Endothelial cell of umbilical vein (primary cell): Measurements from ENCODE around the gene COBLL1. TPM values are rescaled to one million over a fixed set of nuclear protein-coding genes. Genes with fewer than 3 reads are reported as not detected.

Experiments used
- BruUV-seq: library from RNA; stranded (reverse); fragments of 400-500 nt; replicated peaks from 2 replicates; lab custom pipeline; 2021; lab: Mats Ljungman, UMichigan
- CTCF ChIA-PET: fragments of 300-600, 350-600 bp; sonication (Branson Sonifier 250); formaldehyde crosslinking; loops from one replicate; lab custom pipeline; 2021; ENCODE audit warnings: antibody characterized with exemption, inconsistent platforms; lab: Charles Lee
- POLR2A ChIA-PET: fragments of 300-600, 350-600 bp; sonication (Branson Sonifier 250); formaldehyde crosslinking; loops from one replicate; lab custom pipeline; 2021; ENCODE audit warnings: antibody characterized with exemption, inconsistent platforms; lab: Charles Lee
- DNase-seq: peaks from one replicate; pipeline ENCODE4 v3.0.0-alpha.2; 2011; ENCODE audit warnings: low read depth, low spot score
- FAIRE-seq: peaks from 2 replicates; lab custom pipeline; 2011; peaks lifted over from hg19 to GRCh38; lab: Jason Lieb, UNC
- H2AFZ ChIP-seq: 2 replicates; pipeline ENCODE4 v1.6.0; 2012; ENCODE audit warnings: low read depth, low read length, control low read depth, inconsistent platforms
- H3K27ac ChIP-seq: 2 replicates; pipeline ENCODE4 v1.5.1; 2011; ENCODE audit warnings: low read depth, mild to moderate bottlenecking, control low read depth, low read length, moderate library complexity; ENCODE audit not compliant: insufficient read depth
- H3K27me3 ChIP-seq, 2 experiments: 2 replicates each; pipeline versions ENCODE4 v1.6.0 to v1.6.1; 2011; ENCODE audit warnings: low read length in 2 of 2, mixed read lengths in 1 of 2; ENCODE audit not compliant: control insufficient read depth in 2 of 2, insufficient read depth in 2 of 2
- H3K36me3 ChIP-seq, 2 experiments: 2 replicates in 1 of 2; 3 replicates in 1 of 2; pipeline ENCODE4 v1.5.1; 2011; ENCODE audit warnings: low read length in 2 of 2, mild to moderate bottlenecking in 1 of 2, moderate library complexity in 1 of 2; ENCODE audit not compliant: control insufficient read depth in 2 of 2, insufficient read depth in 2 of 2; ENCODE audit errors: extremely low read depth in 1 of 2
- H3K4me1 ChIP-seq: 3 replicates; pipeline ENCODE4 v1.5.1; 2011; ENCODE audit warnings: mild to moderate bottlenecking, low read length; ENCODE audit not compliant: control insufficient read depth, insufficient read depth; ENCODE audit errors: extremely low read depth
- H3K4me2 ChIP-seq: 2 replicates; pipeline ENCODE4 v1.6.1; 2011; ENCODE audit warnings: low read length, control low read depth, mixed read lengths; ENCODE audit not compliant: insufficient read depth
- H3K4me3 ChIP-seq, 3 experiments: fragments of 200-600 bp in 1 of 3; sonication (generic), shearing (Covaris generic) in 1 of 3; replicated peaks in 1 of 3; 2 replicates each; pipeline ENCODE4 v1.5.1; 2011 to 2016; ENCODE audit warnings: control low read depth in 3 of 3, low read length in 3 of 3, mild to moderate bottlenecking in 2 of 3, inconsistent platforms in 1 of 3, low read depth in 1 of 3, moderate library complexity in 1 of 3; ENCODE audit not compliant: insufficient read depth in 1 of 3
- H3K79me2 ChIP-seq: 2 replicates; pipeline ENCODE4 v1.6.0; 2012; ENCODE audit warnings: low read length, inconsistent platforms; ENCODE audit not compliant: control insufficient read depth, insufficient read depth
- H3K9ac ChIP-seq: replicated peaks from 2 replicates; pipeline ENCODE3; 2011; ENCODE audit warnings: low read length, control low read depth; ENCODE audit not compliant: insufficient read depth; ENCODE audit errors: extremely low read depth
- H3K9me1 ChIP-seq: replicated peaks from 3 replicates; pipeline ENCODE4 v1.6.0; 2011; ENCODE audit warnings: mild to moderate bottlenecking, low read length; ENCODE audit not compliant: control insufficient read depth, insufficient read depth; ENCODE audit errors: extremely low read depth
- H3K9me3 ChIP-seq: replicated peaks from 2 replicates; pipeline ENCODE4 v1.5.1; 2012; ENCODE audit warnings: low read length, inconsistent platforms; ENCODE audit not compliant: control insufficient read depth, insufficient read depth
- H4K20me1 ChIP-seq: replicated peaks from 2 replicates; pipeline ENCODE3; 2011; ENCODE audit warnings: mild to moderate bottlenecking, low read length; ENCODE audit not compliant: control insufficient read depth, insufficient read depth; ENCODE audit errors: extremely low read depth
- CTCF ChIP-seq, 2 donors: IDR thresholded peaks; 1 replicate in 1 of 2; 2 replicates in 1 of 2; pipeline ENCODE4 v1.5.1; 2011; ENCODE audit warnings: low read length in 2 of 2, mild to moderate bottlenecking in 2 of 2, moderate library complexity in 2 of 2, control low read depth in 1 of 2, inconsistent platforms in 1 of 2, low read depth in 1 of 2; ENCODE audit not compliant: insufficient read depth in 1 of 2; ENCODE audit errors: extremely low read depth in 1 of 2
- EZH2 ChIP-seq: IDR thresholded peaks from 2 replicates; pipeline ENCODE4 v1.6.1; 2012; ENCODE audit warnings: borderline replicate concordance, low read depth, mild to moderate bottlenecking, moderate library complexity, low read length, inconsistent platforms; ENCODE audit not compliant: severe bottlenecking
- FOS ChIP-seq: IDR thresholded peaks from 2 replicates; pipeline ENCODE4 v1.6.1; 2011; ENCODE audit warnings: mild to moderate bottlenecking, low read length, moderate library complexity, borderline replicate concordance; ENCODE audit not compliant: insufficient read depth
- GATA2 ChIP-seq: IDR thresholded peaks from 2 replicates; pipeline ENCODE4 v1.7.0; 2011; ENCODE audit warnings: low read depth, mild to moderate bottlenecking, moderate library complexity, mixed read lengths, low read length; ENCODE audit not compliant: insufficient read length, insufficient read depth
- JUN ChIP-seq: IDR thresholded peaks from 2 replicates; pipeline ENCODE4 v1.6.1; 2011; ENCODE audit warnings: borderline replicate concordance, low read depth; ENCODE audit not compliant: insufficient read length, insufficient read depth
- MYC ChIP-seq: IDR thresholded peaks from one replicate; pipeline ENCODE4 v1.6.1; 2011; ENCODE audit warnings: mild to moderate bottlenecking, low read depth, low read length
- POLR2A ChIP-seq: IDR thresholded peaks from 2 replicates; pipeline ENCODE4 v1.6.1; 2012; ENCODE audit warnings: low read depth, mild to moderate bottlenecking, control low read depth, low read length
- POLR2AphosphoS5 ChIP-seq: IDR thresholded peaks from 2 replicates; pipeline ENCODE4 v1.6.1; 2012; ENCODE audit warnings: low read depth, mild to moderate bottlenecking, control low read depth, low read length, moderate library complexity; ENCODE audit not compliant: insufficient read depth
- dilution Hi-C: fragments of 300-500 bp; cut with MboI; formaldehyde crosslinking; loops from one replicate; pipeline ENCODE4 v1.15.0; 2019; ENCODE audit warnings: low sequenced_read_pairs; ENCODE audit not compliant: extremely low pct_ligation_motif_present
- intact Hi-C: fragments of 100-400 bp; cut with micrococcal nuclease; formaldehyde crosslinking; loops from one replicate; pipeline ENCODE4 v1.10.0; 2022
- polyA plus RNA-seq, 4 experiments: library from polyadenylated mRNA; depleted of rRNA in 3 of 4; stranded (reverse) in 3 of 4; unstranded in 1 of 4; fragments of >200 nt; gene quantifications; 2 replicates each; pipeline versions ENCODE4 v1.2.1 to v1.2.3, GENCODE V29; 2011 to 2012; ENCODE audit warnings: missing spikeins in 1 of 4
- total RNA-seq: library from RNA; stranded (reverse); gene quantifications from 2 replicates; pipeline ENCODE4 v1.2.3, GENCODE V29; 2021
- TF ChIP-seq, protein P1 (sequence below): IDR thresholded peaks from 2 replicates; pipeline ENCODE4 v1.6.1; 2011; ENCODE audit not compliant: insufficient read depth, insufficient read length

The COBLL1 gene
- total and polyA plus RNA-seq, 2 donors (not counting 3 experiments of a cell fraction or from before 2014, with no cell fraction given): 9.1 to 38.4 TPM

DNA sequence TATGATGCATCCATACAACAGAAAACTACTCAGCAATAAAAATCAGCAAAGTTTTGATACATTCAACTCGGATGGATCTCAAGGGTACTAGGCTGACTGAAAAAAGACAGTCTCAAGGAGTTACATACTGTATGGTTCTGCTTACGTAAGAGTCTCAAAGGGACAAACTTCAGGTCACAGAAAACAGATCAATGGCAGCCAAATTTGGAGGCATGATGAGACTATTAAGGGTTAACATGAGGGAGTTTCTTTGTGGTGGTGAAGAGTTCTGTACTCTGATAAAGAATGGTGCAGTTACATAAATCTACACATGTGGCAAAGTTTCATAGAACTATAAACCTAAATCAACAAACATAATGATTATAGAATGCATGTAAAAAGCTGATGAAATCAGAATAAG, 81.4 kb downstream of the COBLL1 start:
- H3K9ac ChIP-seq: no peak overlapping the region
- H2AFZ ChIP-seq: no peak overlapping the region
- H3K27me3 ChIP-seq: no peaks in the 10 kb centered on the region
- intact Hi-C loops (no loop called here), dilution Hi-C loops (no loop called here)
- no peaks in the 10 kb centered on the region for H3K9me3 ChIP-seq
- H3K4me1 ChIP-seq: peaks cover 3% of the 10 kb centered on the region
- no TSS peak for BruUV-seq
- H3K27ac ChIP-seq: no peak overlapping the region
- POLR2A ChIA-PET: no interaction called here
- no peak for TF ChIP-seq JUN
- no peak for TF ChIP-seq MYC
- no peak for TF ChIP-seq EZH2
- TF ChIP-seq, protein P1, sequence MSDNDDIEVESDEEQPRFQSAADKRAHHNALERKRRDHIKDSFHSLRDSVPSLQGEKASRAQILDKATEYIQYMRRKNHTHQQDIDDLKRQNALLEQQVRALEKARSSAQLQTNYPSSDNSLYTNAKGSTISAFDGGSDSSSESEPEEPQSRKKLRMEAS: no peak
- no peak for TF ChIP-seq FOS
- no peak for TF ChIP-seq POLR2AphosphoS5
- no peak for TF ChIP-seq GATA2
- TF ChIP-seq CTCF (IDR thresholded peaks at IDR 0.05; ENCODE audit: extremely low read depth in 1 of 2, insufficient read depth in 1 of 2, low read depth in 1 of 2, low read length in 2 of 2): no peak
- TF ChIP-seq POLR2A: no peak
- CTCF ChIA-PET: interaction anchor here (1.1 kb wide), 1 partner anchor 81 kb away, joined by 3 read pairs; the partner anchor contains the start of gene COBLL1
- H3K79me2 ChIP-seq: no peaks in the 10 kb centered on the region
- no peak overlapping the region for H3K4me3 ChIP-seq
- FAIRE-seq: no peak
- H3K4me2 ChIP-seq: no peak overlapping the region
- no peak for DNase-seq
- peaks cover 2% of the 10 kb centered on the region for H3K9me1 ChIP-seq
- no peaks in the 10 kb centered on the region for H4K20me1 ChIP-seq
- no peaks in the 10 kb centered on the region for H3K36me3 ChIP-seq
